Left renal pelvis (tissue), 4 donors: Measurements from ENCODE around the gene USP53. TPM values are rescaled to one million over a fixed set of nuclear protein-coding genes. Genes with fewer than 3 reads are reported as not detected.
"Not testable (repeated sequence)": the region's sequence is repeated elsewhere in the genome, so short reads cannot be mapped to it uniquely, and the experiment has no call there.

Experiments
- DNase-seq, 4 donors: peaks; one replicate each; pipeline ENCODE4 v3.0.0-alpha.2; 2013; ENCODE audit warnings: low read depth in 4 of 4, low spot score in 3 of 4
- polyA plus RNA-seq, 4 donors: library from polyadenylated mRNA; unstranded; fragments of 120-200 nt; gene quantifications; one replicate each; pipeline ENCODE4 v1.2.1, GENCODE V29; 2013; ENCODE audit not compliant: insufficient read length in 4 of 4

Gene USP53
- polyA plus RNA-seq, 4 donors = 22.2 to 44.3 (median 39.7) TPM

- no peak for DNase-seq
Measured at GRCh38 chr4:119227690-119228089, 15.2 kb downstream of the USP53 start.

DNA sequence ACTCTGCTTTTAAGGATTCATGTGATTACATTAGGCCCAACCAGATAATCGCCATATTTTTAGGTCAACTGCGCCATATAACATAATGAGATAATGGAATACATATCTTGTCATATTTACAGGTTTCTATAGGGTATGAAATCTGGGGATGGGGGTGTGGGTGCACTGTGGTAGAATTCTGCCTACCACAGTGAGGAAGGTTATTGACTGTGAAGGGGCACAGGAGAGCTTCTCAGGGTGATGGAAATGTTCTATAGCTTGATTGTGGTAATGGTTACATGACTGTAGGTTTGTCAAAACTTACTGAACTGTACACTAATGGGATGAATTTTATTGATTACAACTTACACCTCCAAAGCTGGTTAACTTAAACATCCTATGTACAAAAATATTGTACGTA is 15.9 kb downstream of the USP53 start:
- DNase-seq = no peak

DNA sequence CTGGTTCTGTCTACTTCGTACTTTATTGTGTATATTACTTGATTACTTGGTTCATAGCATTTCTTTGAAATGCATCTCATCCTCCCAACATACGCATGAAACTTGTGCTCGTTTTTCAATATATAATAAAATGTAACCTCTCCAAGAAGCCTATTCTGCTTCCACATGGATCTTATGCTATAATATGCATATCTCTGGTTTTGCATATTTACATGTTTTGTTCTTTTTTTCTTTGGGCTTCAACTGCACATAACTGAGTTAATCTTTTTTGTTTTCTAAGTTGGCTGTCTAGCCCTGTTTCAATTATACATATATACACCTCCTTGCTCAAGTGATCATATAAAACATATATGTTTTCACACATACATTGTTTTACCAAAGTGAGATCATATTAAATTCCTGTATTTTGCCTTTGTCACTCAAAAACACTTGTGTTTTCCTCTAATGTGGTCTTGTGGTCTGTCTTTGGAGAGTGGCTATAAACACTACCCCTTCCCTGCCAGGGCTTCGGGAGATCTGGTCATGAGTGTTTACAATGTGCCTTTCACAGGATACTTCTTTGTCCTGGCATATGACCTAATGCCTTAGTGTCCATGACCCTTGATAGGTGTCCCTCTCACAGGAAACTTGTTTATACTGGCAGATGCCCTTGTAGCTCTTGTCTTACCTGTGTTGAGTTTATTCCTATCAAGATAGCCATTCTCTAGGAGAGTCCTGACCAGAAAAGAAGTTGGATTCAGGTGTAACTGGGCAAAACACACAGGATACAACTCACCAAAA is 17.6 kb downstream of the USP53 start:
- no peak for DNase-seq

DNA sequence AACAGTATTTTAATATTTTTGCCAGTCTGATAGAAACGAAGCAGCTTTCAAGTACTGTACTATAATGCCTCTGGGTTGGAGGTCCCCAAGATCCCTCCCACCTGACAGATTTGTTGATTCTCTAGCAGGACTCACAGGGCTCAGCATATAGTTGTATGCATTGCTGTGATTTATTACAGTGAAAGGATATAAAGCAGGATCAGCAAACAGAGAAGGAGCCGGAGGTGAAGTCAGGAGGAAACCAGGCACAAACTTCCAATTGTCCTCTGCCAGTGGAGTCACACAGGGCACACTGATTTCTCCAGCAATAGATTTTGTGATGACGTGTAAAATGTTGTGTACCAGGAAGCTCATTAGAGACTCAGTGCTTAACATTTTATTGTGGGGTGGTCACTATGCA is 19.0 kb downstream of the USP53 start:
- DNase-seq = no peak

DNA sequence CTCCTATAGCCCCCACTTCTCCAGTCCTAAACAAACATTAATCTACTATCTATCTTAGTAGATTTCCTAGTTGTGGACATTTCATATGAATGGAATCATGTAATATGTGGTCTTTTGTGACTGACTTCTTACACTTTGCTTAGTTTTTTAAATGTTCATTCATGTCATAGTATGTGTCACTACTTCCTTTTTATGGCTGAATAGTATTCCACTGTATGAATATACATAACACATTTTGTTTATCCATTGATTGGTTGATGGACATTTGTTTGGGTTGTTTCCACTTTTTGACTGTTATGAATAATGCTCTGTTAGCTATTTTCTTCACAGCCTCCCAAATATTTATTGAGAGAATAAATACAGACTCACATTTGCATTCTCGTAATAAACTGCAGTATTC is 19.8 kb downstream of the USP53 start:
- no peak for DNase-seq

DNA sequence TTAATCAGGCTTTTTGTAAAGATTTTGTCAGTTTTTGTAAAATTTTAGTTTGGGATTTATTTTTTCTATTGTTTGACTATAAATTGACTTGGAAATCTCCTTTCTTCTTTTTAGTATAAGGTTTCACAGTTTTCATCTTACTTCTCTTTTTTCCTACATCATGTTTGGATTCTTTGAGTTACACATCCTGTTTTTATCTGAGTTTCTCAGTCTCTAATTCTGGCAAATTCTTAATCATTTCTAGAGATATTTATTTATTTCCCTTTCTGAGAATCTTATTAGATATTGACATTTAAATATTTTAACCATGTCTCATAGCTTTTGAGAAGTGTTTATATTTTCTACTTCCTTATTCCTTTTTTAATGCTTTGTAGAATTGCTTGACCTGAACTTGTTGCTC is 20.7 kb downstream of the USP53 start:
- no peak for DNase-seq

GRCh38 chr4:119233750-119234149 is 21.2 kb downstream of the USP53 start:
- DNase-seq = no peak

- DNase-seq = no peak
Measured at GRCh38 chr4:119237201-119237600, 24.7 kb downstream of the USP53 start.

DNA sequence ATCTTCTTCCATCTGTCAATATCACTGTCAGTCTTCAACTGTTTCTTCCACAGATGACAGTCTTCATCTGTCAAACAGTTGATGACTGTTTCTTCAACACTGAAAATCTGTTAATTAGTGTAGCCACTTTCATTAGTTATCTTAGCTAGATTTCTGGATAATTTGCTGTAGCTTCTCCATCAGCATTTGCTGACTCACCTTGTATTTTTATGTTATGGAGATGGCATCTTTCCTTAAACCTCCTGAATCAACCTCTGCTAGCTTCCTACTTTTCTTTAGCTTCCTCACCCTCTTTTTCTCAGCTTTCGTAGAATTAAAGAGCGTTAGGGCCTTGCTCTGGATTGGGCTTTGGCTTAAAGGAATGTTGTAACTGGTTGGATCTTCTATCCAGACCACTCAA is 25.1 kb downstream of the USP53 start:
- DNase-seq = no peak

DNA sequence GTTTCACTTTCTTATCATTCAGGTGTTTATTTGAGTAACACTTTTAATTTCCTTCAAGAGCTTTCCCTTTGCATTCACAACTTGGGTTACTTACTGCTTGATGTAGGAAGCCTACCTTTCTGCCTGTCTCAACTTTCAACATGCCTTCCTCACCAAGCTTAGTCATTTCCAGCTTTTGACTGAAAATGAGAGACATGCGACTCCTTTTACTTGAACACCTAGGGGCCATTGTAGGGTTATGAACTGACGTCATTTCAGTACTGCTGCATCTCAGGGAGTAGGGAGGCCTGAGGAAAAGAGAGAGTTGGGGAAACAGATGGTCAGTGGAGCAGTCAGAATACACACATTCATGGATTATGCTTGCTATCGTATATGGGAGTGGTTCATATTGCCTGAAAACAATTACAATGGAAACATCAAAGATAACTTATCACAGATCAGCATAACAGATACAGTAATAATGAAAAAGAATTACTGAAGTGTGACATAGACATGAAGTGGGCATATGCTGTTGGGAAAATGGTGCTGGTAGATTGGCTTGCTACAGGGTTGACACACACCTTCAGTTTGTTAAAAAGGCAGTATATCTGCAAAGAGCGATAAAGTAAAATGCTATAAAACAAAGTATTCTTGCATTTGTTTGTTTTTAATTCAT is 25.7 kb downstream of the USP53 start:
- no peak for DNase-seq

DNA sequence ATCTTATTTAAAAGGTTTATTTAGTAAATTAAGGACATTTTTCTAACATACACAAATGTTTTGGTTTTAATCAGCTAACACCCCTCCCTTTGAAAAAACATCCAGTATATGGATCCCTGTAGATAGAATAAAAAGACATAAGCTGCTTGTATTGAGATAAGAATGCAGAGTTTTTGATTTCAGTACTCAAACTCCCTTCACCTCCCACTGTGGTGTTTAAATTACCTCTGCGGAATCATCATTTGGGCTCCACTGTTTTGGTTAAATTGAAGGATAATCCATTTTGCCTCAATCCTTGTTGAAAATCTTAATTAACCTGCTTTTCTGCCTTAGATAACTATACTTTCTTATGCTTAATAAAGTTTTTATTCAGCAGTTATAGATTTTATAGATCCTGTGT is 27.6 kb downstream of the USP53 start:
- no peak for DNase-seq

DNA sequence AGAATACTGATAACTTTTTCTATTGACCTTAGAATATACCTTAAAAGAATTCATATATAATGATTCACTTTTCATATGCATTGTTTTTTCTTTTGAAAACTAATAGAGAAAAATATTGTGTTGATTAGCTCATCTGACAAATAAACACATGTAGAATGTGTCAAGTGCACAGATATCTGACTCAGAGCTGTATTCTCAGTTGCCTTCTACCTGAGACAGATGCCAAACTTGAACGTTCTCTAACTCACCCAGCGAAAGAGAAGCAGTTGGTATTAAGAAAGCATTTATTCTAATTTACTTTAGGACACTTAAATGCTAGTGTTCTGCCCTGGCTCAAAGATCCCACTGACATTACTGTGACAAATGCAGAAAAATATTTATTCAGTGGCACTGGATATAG is 28.1 kb downstream of the USP53 start:
- DNase-seq = no peak

DNA sequence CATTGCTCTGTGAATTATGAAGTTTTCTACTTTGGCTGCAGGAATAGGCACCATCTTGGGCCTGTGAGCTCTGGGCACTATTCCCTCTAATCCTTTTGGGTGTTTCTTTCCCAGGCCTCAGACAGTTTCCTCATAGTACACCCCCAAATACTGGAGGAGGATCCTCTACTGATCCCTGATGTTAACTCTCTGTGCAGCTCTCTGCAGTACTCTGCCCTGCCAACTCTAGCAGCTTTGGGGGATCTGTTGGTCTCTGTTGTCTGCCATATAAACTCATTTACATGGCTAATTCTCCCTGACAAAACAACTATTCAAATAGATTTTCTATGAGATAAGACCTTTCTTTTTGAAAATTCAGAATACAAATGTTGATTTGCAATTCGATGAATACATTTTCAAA is 29.9 kb downstream of the USP53 start:
- DNase-seq = no peak

GRCh38 chr4:119243868-119244267 is 31.4 kb downstream of the USP53 start:
- DNase-seq = no peak

DNA sequence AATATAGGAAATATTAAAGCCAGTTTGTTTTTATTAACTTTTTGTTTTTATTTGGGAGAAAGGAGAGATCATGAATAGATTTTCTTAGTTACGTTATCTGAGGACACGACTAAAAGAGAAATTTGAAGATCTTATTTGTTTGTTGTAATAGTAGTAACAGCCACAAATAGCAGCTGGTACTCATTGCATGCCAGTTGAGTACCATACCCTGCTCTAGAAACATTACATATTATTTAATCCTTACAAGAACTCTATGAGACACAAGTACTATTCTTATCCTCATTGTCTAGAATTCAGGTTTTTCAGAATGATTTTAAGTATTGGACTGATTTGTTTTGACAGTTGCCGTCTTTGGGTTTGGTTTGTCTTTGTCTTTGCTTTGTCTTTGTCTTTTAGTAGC is 31.8 kb downstream of the USP53 start:
- no peak for DNase-seq

DNA sequence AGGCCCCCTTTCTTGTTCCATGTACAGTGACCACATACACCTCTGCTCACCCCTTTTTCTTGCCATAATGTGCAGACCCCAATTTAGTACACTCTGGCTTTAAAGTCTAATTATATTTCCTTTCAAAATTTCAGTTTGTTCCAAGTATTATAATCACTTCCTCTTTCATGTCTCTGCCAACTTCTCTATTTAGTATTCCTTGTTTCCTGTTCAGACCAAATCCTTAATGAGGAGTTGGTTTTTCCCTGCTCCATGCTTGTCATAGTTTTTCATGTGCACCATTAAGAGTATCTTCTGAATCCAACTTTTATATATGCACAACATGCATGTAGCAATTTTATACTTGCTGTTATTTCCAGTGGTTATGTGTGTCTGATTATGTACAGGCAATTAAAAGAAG is 32.3 kb downstream of the USP53 start:
- no peak for DNase-seq

- DNase-seq = no peak
Measured at GRCh38 chr4:119246177-119246733, 33.7 kb downstream of the USP53 start.

DNA sequence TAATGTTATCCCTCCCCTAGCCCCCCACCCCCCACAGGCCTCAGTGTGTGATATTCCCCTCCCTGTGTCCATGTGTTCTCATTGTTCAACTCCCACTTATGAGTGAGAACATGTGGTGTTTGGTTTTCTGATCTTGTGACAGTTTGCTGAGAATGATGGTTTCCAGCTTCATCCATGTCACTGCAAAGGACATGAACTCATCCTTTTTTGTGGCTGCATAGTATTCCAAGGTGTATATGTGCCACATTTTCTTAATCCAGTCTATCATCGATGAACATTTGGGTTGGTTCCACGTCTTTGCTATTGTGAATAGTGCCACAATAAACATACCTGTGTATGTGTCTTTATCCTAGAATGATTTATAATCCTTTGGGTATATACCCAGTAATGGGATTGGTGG is 38.5 kb downstream of the USP53 start:
- DNase-seq = not testable (repeated sequence)

DNA sequence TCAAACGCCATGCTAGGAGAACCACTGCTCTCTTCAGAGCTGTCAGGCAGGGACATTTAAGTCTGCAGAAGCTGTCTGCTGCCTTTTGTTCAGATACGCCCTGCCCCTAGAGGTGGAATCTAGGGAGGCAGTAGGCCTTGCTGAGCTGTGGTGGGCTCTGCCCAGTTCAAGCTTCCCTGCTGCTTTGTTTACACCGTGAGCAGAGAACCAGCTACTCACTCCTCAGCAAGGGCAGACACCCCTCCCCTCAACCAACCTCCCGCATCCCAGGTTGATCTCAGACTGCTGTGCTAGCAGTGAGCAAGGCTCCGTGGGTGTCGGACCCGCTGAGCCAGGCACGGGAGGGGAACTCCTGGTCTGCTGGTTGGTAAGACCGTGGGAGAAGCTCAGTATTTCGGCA is 42.7 kb downstream of the USP53 start:
- not testable (repeated sequence) for DNase-seq

DNA sequence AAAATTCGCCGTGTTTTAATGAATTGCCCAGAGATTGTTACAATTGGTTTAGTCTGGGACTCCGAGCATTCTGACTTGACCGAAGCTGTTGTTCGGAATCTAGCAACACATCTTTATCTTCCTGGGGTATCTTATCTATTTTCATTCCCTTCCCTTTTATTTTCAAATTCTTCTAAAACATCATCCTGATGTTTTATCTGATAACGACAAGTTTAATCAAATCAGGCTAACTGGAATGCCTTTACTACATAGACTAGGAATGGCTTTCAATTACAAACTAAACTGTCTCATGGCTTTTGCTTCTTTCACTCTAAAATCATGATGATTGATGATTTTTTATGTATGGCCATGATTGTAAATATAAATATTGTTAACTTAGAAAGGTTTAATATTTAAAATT is 48.0 kb downstream of the USP53 start:
- no peak for DNase-seq

GRCh38 chr4:119261986-119262385 is 49.5 kb downstream of the USP53 start:
- no peak for DNase-seq

- no peak for DNase-seq
Measured at GRCh38 chr4:119264743-119265142, 52.2 kb downstream of the USP53 start.
